Tibial nerve (tissue), 3 donors: ENCODE data around the gene SLC38A3.

ENCODE experiments used
- CTCF ChIP-seq, 5 experiments: fragments of 200-600 bp in 3 of 5; fragments of 450-650 bp in 2 of 5; sonication (generic) in 3 of 5; IDR thresholded peaks; one replicate each; pipeline ENCODE4 v1.5.1; 2016 to 2019; ENCODE audit warnings: antibody characterized with exemption in 5 of 5, mild to moderate bottlenecking in 3 of 5, moderate library complexity in 2 of 5
- POLR2A ChIP-seq, 2 donors: fragments of 450-650 bp; IDR thresholded peaks; one replicate each; pipeline ENCODE4 v1.6.1; 2017; ENCODE audit warnings: antibody characterized with exemption in 2 of 2, mild to moderate bottlenecking in 2 of 2, moderate library complexity in 2 of 2

GRCh38 chr3:50231581-50231980, 26.5 kb downstream of the SLC38A3 start:
- TF ChIP-seq CTCF (IDR thresholded peaks at IDR 0.05) (no peak), POLR2A (IDR thresholded peaks at IDR 0.05) (no peak)
